Measurements from ENCODE around the gene ALDH3B1. TPM values are rescaled to one million over a fixed set of nuclear protein-coding genes. Genes with fewer than 3 reads are reported as not detected.

The ALDH3B1 gene
- total and polyA plus RNA-seq, 10 of the 15 experiments (the other 5 are each of a cell fraction or from before 2014, with no cell fraction given) = 0.03 to 0.37 (median 0.17) TPM; not detected in 3

DNA sequence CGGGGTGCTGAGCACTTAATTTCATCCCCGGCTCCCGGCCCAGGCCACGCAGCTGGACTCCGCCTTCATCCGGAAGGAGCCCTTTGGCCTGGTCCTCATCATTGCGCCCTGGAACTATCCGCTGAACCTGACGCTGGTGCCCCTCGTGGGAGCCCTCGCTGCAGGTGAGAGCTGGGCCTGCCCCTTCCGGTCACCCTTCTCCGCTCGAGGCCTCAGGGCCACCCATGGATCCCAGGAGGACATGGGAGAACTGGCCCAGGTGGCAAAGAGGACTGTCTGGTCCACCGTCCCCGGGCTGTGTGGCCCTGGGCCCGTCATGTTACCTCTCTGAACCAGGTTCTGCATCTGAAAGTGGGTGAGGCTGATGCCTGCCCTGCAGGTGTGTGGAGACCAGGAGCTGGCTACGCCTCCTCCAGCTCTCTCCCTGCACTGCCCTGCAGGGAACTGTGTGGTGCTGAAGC is 8.6 kb downstream of the ALDH3B1 start:
- ATAC-seq = no peak
- no TSS peak for BruUV-seq (replicated peaks)
- DNase-seq (ENCODE audit: low read depth, low spot score) = no peak
- Histone ChIP-seq H3K4me3 (no peak overlapping the region), H3K9ac (ENCODE audit: control insufficient read depth, insufficient read depth, low read length) (no peak overlapping the region), H3K4me1 (ENCODE audit: control insufficient read depth, insufficient read depth, low read length) (no peaks in the 10 kb centered on the region), H3K9me3 (replicated peaks; ENCODE audit: control insufficient read depth, insufficient read depth, low read length) (no peaks in the 10 kb centered on the region), H3K27me3 (replicated peaks in 1 of 2; ENCODE audit: control insufficient read depth in 2 of 2, insufficient read depth in 2 of 2, low read length in 1 of 2) (no peaks in the 10 kb centered on the region; a peak in 1 of 4 replicates), H3K36me3 (ENCODE audit: control insufficient read depth in 2 of 2, insufficient read depth in 2 of 2, low read length in 1 of 2) (no peaks in the 10 kb centered on the region), H2AFZ (ENCODE audit: control insufficient read depth, low read depth, low read length) (no peak overlapping the region), H3K27ac (ENCODE audit: control insufficient read depth, insufficient read depth) (no peak overlapping the region), H3K79me2 (ENCODE audit: control insufficient read depth, insufficient read depth, low read length) (no peaks in the 10 kb centered on the region), H3K4me2 (ENCODE audit: control insufficient read depth, insufficient read depth) (no peak overlapping the region), H4K20me1 (ENCODE audit: control insufficient read depth, insufficient read depth) (no peaks in the 10 kb centered on the region)
- ChIA-PET SMC1A (ENCODE audit: uncharacterized antibody, unreplicated experiment) (no interaction called here), POLR2A (no interaction called here), RAD21 (ENCODE audit: unreplicated experiment) (interaction anchor here (2.0 kb wide), 1 partner anchor 8 kb away, joined by 5 read pairs; the partner anchor contains the start of gene ALDH3B1), CTCF (no interaction called here)
- 46% methylated on average over 15 of the region's 18 CpGs for WGBS (ENCODE audit: insufficient coverage, insufficient replicate concordance, low lambda C conversion rate, missing lambda C conversion rate)
- intact Hi-C loops (cut with micrococcal nuclease; ENCODE audit: unreplicated experiment) (no loop called here), in situ Hi-C loops (cut with MboI) (no loop called here)
- TF ChIP-seq, protein P1, sequence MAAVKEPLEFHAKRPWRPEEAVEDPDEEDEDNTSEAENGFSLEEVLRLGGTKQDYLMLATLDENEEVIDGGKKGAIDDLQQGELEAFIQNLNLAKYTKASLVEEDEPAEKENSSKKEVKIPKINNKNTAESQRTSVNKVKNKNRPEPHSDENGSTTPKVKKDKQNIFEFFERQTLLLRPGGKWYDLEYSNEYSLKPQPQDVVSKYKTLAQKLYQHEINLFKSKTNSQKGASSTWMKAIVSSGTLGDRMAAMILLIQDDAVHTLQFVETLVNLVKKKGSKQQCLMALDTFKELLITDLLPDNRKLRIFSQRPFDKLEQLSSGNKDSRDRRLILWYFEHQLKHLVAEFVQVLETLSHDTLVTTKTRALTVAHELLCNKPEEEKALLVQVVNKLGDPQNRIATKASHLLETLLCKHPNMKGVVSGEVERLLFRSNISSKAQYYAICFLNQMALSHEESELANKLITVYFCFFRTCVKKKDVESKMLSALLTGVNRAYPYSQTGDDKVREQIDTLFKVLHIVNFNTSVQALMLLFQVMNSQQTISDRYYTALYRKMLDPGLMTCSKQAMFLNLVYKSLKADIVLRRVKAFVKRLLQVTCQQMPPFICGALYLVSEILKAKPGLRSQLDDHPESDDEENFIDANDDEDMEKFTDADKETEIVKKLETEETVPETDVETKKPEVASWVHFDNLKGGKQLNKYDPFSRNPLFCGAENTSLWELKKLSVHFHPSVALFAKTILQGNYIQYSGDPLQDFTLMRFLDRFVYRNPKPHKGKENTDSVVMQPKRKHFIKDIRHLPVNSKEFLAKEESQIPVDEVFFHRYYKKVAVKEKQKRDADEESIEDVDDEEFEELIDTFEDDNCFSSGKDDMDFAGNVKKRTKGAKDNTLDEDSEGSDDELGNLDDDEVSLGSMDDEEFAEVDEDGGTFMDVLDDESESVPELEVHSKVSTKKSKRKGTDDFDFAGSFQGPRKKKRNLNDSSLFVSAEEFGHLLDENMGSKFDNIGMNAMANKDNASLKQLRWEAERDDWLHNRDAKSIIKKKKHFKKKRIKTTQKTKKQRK (IDR thresholded peaks at IDR 0.05; ENCODE audit: low read depth, low read length) = no peak
- no peak for TF ChIP-seq STAT3 (IDR thresholded peaks at IDR 0.05; ENCODE audit: low read depth, low read length)
- TF ChIP-seq PML (IDR thresholded peaks at IDR 0.05; ENCODE audit: low read length) = no peak
- TF ChIP-seq ZBED1 (IDR thresholded peaks at IDR 0.05; ENCODE audit: borderline replicate concordance) = no peak
- no peak for TF ChIP-seq IRF4 (IDR thresholded peaks at IDR 0.05; ENCODE audit: low read depth, low read length)
- TF ChIP-seq, protein P2, sequence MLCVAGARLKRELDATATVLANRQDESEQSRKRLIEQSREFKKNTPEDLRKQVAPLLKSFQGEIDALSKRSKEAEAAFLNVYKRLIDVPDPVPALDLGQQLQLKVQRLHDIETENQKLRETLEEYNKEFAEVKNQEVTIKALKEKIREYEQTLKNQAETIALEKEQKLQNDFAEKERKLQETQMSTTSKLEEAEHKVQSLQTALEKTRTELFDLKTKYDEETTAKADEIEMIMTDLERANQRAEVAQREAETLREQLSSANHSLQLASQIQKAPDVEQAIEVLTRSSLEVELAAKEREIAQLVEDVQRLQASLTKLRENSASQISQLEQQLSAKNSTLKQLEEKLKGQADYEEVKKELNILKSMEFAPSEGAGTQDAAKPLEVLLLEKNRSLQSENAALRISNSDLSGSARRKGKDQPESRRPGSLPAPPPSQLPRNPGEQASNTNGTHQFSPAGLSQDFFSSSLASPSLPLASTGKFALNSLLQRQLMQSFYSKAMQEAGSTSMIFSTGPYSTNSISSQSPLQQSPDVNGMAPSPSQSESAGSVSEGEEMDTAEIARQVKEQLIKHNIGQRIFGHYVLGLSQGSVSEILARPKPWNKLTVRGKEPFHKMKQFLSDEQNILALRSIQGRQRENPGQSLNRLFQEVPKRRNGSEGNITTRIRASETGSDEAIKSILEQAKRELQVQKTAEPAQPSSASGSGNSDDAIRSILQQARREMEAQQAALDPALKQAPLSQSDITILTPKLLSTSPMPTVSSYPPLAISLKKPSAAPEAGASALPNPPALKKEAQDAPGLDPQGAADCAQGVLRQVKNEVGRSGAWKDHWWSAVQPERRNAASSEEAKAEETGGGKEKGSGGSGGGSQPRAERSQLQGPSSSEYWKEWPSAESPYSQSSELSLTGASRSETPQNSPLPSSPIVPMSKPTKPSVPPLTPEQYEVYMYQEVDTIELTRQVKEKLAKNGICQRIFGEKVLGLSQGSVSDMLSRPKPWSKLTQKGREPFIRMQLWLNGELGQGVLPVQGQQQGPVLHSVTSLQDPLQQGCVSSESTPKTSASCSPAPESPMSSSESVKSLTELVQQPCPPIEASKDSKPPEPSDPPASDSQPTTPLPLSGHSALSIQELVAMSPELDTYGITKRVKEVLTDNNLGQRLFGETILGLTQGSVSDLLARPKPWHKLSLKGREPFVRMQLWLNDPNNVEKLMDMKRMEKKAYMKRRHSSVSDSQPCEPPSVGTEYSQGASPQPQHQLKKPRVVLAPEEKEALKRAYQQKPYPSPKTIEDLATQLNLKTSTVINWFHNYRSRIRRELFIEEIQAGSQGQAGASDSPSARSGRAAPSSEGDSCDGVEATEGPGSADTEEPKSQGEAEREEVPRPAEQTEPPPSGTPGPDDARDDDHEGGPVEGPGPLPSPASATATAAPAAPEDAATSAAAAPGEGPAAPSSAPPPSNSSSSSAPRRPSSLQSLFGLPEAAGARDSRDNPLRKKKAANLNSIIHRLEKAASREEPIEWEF (IDR thresholded peaks at IDR 0.05; ENCODE audit: insufficient replicate concordance, low read depth, low read length) = no peak
- no peak for TF ChIP-seq RAD21 (IDR thresholded peaks at IDR 0.05; ENCODE audit: insufficient read depth, low read depth, low read length)
- no peak for TF ChIP-seq PAX5 (IDR thresholded peaks at IDR 0.05; ENCODE audit: borderline replicate concordance, low read depth, low read length)
- no peak for TF ChIP-seq MYB (IDR thresholded peaks at IDR 0.05; ENCODE audit: borderline replicate concordance, low read depth, low read length)
- TF ChIP-seq, protein P3, sequence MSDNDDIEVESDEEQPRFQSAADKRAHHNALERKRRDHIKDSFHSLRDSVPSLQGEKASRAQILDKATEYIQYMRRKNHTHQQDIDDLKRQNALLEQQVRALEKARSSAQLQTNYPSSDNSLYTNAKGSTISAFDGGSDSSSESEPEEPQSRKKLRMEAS (IDR thresholded peaks at IDR 0.05; ENCODE audit: low read depth, low read length) = no peak
- no peak for TF ChIP-seq ATF7 (IDR thresholded peaks at IDR 0.05; ENCODE audit: low read depth)
- TF ChIP-seq STAT1 (conservative IDR thresholded peaks at IDR 0.05) = no peak
- no peak for TF ChIP-seq NR2F1 (conservative IDR thresholded peaks at IDR 0.05)
- no peak for FAIRE-seq
